Astrocyte of the cerebellum (primary cell): ENCODE results near the gene GRK6.

Experiments
- DNase-seq: peaks from one replicate; pipeline ENCODE4 v3.0.0-alpha.2; 2011; ENCODE audit warnings: low read depth
- H3K4me3 ChIP-seq: 2 replicates; pipeline ENCODE4 v1.5.1; 2011; ENCODE audit warnings: mild to moderate bottlenecking, low read depth, low read length, moderate library complexity
- in situ Hi-C: cut with HindIII; loops from 2 replicates; pipeline ENCODE4 v1.10.0; 2017; ENCODE audit warnings: low sequenced_read_pairs
- TF ChIP-seq, protein P1 (sequence below): IDR thresholded peaks from 2 replicates; pipeline ENCODE4 v1.5.1; 2012; ENCODE audit warnings: low read length, low read depth, moderate library complexity, mild to moderate bottlenecking; ENCODE audit errors: missing control alignments

The GRK6 gene

DNA sequence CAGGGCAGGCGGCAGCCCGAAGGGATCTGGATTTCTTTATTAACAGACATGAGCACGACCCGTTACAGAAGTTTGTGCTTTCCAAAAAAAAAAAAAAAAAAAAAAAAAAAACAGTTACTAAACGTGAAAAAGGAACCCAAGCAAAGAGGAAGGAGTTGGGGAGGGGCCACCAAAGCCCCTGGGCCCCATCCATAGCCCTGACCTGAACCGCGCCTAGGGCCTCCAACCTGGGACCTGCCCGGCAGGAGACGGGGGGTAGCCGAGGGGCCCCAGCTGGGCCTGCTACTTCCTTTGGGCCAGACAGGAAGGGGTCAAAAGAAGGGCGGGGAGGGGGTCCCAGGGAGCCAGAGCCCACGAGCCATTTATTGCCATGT is 30.1 kb downstream of the GRK6 start:
- TF ChIP-seq, protein P1, sequence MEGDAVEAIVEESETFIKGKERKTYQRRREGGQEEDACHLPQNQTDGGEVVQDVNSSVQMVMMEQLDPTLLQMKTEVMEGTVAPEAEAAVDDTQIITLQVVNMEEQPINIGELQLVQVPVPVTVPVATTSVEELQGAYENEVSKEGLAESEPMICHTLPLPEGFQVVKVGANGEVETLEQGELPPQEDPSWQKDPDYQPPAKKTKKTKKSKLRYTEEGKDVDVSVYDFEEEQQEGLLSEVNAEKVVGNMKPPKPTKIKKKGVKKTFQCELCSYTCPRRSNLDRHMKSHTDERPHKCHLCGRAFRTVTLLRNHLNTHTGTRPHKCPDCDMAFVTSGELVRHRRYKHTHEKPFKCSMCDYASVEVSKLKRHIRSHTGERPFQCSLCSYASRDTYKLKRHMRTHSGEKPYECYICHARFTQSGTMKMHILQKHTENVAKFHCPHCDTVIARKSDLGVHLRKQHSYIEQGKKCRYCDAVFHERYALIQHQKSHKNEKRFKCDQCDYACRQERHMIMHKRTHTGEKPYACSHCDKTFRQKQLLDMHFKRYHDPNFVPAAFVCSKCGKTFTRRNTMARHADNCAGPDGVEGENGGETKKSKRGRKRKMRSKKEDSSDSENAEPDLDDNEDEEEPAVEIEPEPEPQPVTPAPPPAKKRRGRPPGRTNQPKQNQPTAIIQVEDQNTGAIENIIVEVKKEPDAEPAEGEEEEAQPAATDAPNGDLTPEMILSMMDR = no peak
- DNase-seq = no peak
- H3K4me3 ChIP-seq = no peak overlapping the region
- in situ Hi-C loops = no loop called here

GRCh38 chr5:177456976-177457851 is 30.7 kb downstream of the GRK6 start:
- no peak overlapping the region for H3K4me3 ChIP-seq
- peak; percentile 95 for DNase-seq
- TF ChIP-seq, protein P1 = peak; percentile 73
- in situ Hi-C loops = no loop called here

DNA sequence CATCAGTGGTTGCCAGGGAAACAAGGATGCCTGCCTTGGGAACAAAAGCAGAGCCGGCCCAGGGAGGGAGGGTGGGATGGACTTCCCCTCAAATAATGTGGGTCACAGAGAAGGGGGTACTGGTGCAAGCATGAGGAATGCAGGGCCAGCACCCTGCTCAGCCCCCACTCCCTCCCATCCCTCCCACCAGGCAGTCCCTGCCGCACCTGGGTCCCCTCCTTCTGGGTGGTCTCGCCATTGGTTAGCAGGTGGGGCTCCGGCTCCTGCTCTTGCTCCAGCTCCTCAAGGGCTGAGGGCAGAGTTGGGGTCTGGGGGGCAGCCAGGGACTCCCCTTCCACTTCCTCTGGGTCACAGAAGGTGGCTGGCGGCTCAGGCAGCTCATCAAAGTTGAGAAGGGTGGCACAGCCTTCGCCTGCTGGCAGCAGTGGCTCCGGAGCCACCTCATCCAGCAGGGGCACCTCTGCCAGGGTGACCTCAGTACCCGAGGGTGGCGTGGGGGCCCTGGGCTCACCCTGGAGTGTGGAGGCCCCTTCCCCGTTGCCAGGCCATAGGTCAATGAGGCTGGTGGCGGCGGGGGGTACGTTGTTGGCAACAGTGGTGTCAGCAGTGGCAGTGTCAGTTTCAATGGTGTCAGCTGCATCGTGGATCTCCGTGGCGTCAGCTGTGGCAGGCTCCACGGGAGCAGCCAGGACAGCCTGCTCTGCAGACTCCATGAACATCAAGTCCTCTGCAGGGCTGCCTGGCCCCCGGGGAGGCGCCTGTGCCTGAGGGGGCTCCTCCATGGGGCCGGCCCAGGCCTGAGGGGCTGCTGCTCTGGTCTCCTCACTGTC is 31.6 kb downstream of the GRK6 start:
- in situ Hi-C loops = no loop called here
- no peak overlapping the region for H3K4me3 ChIP-seq
- TF ChIP-seq, protein P1 = no peak
- DNase-seq = no peak

DNA sequence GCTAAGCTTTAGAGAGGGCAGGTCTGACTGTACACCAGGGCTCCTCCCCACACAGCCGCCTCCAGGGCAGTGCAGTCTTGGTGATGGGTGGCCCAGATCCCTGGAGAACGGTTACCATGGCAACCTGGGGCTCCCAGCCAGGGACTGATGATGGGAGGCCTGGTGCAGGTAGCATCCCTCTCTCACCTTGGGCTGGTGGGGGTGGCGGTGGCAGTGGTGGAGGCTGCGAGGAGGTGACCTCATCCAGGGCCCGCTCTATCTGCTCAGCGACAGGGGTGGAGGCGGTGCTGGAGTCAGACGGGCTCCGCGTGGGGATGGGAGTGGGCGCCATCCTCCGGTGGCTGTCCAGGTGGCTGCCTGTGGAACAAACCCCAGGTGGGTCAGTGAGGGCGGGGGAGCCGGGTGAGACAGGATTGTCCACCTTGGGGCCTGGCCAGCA is 32.5 kb downstream of the GRK6 start:
- DNase-seq = no peak
- TF ChIP-seq, protein P1 = no peak
- no peak overlapping the region for H3K4me3 ChIP-seq
- in situ Hi-C loops = no loop called here

DNA sequence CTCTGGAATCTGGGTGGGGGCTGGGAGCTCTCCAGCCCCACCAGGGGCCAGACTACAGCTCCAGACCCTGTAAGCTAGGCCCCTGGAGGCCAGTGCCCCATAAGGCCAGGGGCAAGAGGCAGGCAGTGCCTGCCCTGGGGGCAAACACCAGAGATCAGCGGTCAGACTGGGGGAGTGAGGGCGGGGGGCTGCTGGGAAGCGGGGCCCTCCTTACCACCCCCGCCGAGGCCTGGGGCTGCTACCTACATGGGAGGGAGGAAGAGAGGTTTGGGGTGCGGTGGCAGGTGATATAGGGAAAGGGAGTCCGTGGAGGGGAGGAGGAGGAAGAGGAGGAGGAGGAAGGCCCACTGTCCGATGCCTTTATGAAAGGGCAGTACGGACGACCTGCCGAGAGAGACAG is 32.9 kb downstream of the GRK6 start:
- DNase-seq = no peak
- TF ChIP-seq, protein P1 = no peak
- in situ Hi-C loops = no loop called here
- H3K4me3 ChIP-seq = no peak overlapping the region

GRCh38 chr5:177459819-177460628 is 33.5 kb downstream of the GRK6 start:
- TF ChIP-seq, protein P1 = no peak
- no peak overlapping the region for H3K4me3 ChIP-seq
- in situ Hi-C loops = no loop called here
- DNase-seq = no peak
